Activated CD8-positive, alpha-beta T cell treated with anti-CD3 and anti-CD28 coated beads for 36 hours (primary cell): ENCODE results near the gene UNC45A. TPM values are rescaled to one million over a fixed set of nuclear protein-coding genes. Genes with fewer than 3 reads are reported as not detected.
A peak's percentile ranks its signal among the peaks of the same experiment; 100 is the strongest.

Experiments
- ATAC-seq: fragments of 200-7000 bp; cut with Tn5 transposase; one replicate; pipeline ENCODE4 v1.10.0; 2021; ENCODE audit warnings: mild to moderate bottlenecking, moderate library complexity
- CTCF ChIA-PET: fragments of 350-600 bp; sonication (Branson Sonifier 250); formaldehyde crosslinking; loops from one replicate; lab custom pipeline; 2021; ENCODE audit warnings: antibody characterized with exemption; lab: Charles Lee
- POLR2A ChIA-PET: fragments of 350-600 bp; sonication (Branson Sonifier 250); formaldehyde crosslinking; loops from one replicate; lab custom pipeline; 2021; ENCODE audit warnings: antibody characterized with exemption; lab: Charles Lee
- DNase-seq: peaks from one replicate; pipeline ENCODE4 v3.0.0-alpha.2; 2020
- H3K27ac Mint-ChIP-seq: one replicate; pipeline ENCODE4 v1.8.0; 2021; ENCODE audit warnings: mild to moderate bottlenecking, mixed read lengths
- H3K27me3 Mint-ChIP-seq: one replicate; pipeline ENCODE4 v1.8.0; 2021; ENCODE audit warnings: mixed read lengths
- H3K36me3 Mint-ChIP-seq: one replicate; pipeline ENCODE4 v1.8.0; 2021; ENCODE audit warnings: low read depth, mixed read lengths
- H3K4me1 Mint-ChIP-seq: one replicate; pipeline ENCODE4 v1.8.0; 2021; ENCODE audit warnings: low read depth, mixed read lengths
- H3K4me3 Mint-ChIP-seq: one replicate; pipeline ENCODE4 v1.8.0; 2021; ENCODE audit warnings: mild to moderate bottlenecking, moderate library complexity, mixed read lengths
- H3K9me3 Mint-ChIP-seq: one replicate; pipeline ENCODE4 v1.8.0; 2021; ENCODE audit warnings: mixed read lengths
- CTCF ChIP-seq: fragments of 200-600 bp; IDR thresholded peaks from one replicate; pipeline ENCODE4 v1.8.0; 2022; ENCODE audit warnings: antibody characterized with exemption, mild to moderate bottlenecking
- intact Hi-C: fragments of 100-400 bp; cut with micrococcal nuclease; formaldehyde crosslinking; loops from one replicate; pipeline ENCODE4 v1.10.0; 2022
- total RNA-seq, 2 experiments: library from RNA; stranded (reverse); gene quantifications; one replicate each; pipeline ENCODE4 v1.2.3, GENCODE V29; 2021

UNC45A gene
- total RNA-seq, 2 experiments from 2014 or later = 65.0 to 66.8 TPM

GRCh38 chr15:90931575-90931827 lies 3.6 kb upstream of the UNC45A start:
- intact Hi-C loops = no loop called here
- TF ChIP-seq CTCF = no peak
- H3K27me3 Mint-ChIP-seq = no peaks in the 10 kb centered on the region
- H3K4me3 Mint-ChIP-seq = peak overlapping the region; percentile 99
- H3K36me3 Mint-ChIP-seq = peaks cover 12% of the 10 kb centered on the region
- peaks cover 31% of the 10 kb centered on the region for H3K4me1 Mint-ChIP-seq
- ChIA-PET POLR2A (interaction anchor here (0.6 to 13.4 kb wide), 15 partner anchors 8 to 666 kb away, joined by 3 to 133 read pairs (median 3); partner anchors contain the start of genes BLM, FES, MAN2A2 and NGRN), CTCF (interaction anchor here (0.9 to 11.3 kb wide), 25 partner anchors 8 to 700 kb away, joined by 3 to 255 read pairs (median 7); partner anchors contain the start of genes BLM, MAN2A2, PRC1 and RCCD1)
- H3K27ac Mint-ChIP-seq = peak overlapping the region; percentile 99
- ATAC-seq = no peak
- DNase-seq = no peak
- H3K9me3 Mint-ChIP-seq = no peaks in the 10 kb centered on the region

- Mint-ChIP-seq H3K36me3 (peaks cover 13% of the 10 kb centered on the region), H3K4me3 (peak within 1 kb of the TSS; percentile 99), H3K27me3 (no peaks in the 10 kb centered on the region), H3K9me3 (no peaks in the 10 kb centered on the region), H3K27ac (peak within 1 kb of the TSS; percentile 99), H3K4me1 (peaks cover 36% of the 10 kb centered on the region)
- DNase-seq (peak; percentile 94), ATAC-seq (peak; percentile 60)
- peak; percentile 96 for TF ChIP-seq CTCF
- intact Hi-C loops = no loop called here
- POLR2A ChIA-PET = interaction anchor here (0.6 to 13.4 kb wide), 20 partner anchors 9 to 666 kb away, joined by 3 to 133 read pairs (median 4); partner anchors contain the start of genes BLM, FES, MAN2A2 and NGRN
- CTCF ChIA-PET = interaction anchor here (0.7 to 11.3 kb wide), 48 partner anchors 9 to 700 kb away, joined by 3 to 255 read pairs (median 5); partner anchors contain the start of genes BLM, MAN2A2, PRC1 and RCCD1
Measured at GRCh38 chr15:90931828-90932659, 3.0 kb upstream of the UNC45A start, which contains the start of gene HDDC3. Gene HDDC3, minus strand, starts transcription at chr15:90932549. Its CDS starts 9 bp downstream, at chr15:90932540.

- POLR2A ChIA-PET = interaction anchor here (0.6 to 13.4 kb wide), 12 partner anchors 10 to 667 kb away, joined by 3 to 133 read pairs (median 5); partner anchors contain the start of genes BLM, MAN2A2, NGRN and RCCD1
- CTCF ChIA-PET = interaction anchor here (0.7 to 11.3 kb wide), 42 partner anchors 10 to 640 kb away, joined by 3 to 255 read pairs (median 5); partner anchors contain the start of genes BLM, MAN2A2, PRC1 and RCCD1
- no peaks in the 10 kb centered on the region for H3K9me3 Mint-ChIP-seq
- peaks cover 36% of the 10 kb centered on the region for H3K4me1 Mint-ChIP-seq
- DNase-seq (no peak), ATAC-seq (no peak)
- peak overlapping the region; percentile 99 for H3K4me3 Mint-ChIP-seq
- peak; percentile 66 for TF ChIP-seq CTCF
- peak overlapping the region; percentile 99 for H3K27ac Mint-ChIP-seq
- no peaks in the 10 kb centered on the region for H3K27me3 Mint-ChIP-seq
- intact Hi-C loops = no loop called here
- H3K36me3 Mint-ChIP-seq = peaks cover 13% of the 10 kb centered on the region
Measured at GRCh38 chr15:90932660-90932991, 2.5 kb upstream of the UNC45A start.

GRCh38 chr15:90933301-90933700 lies 1.8 kb upstream of the UNC45A start:
- H3K27ac Mint-ChIP-seq = peak overlapping the region; percentile 99
- H3K9me3 Mint-ChIP-seq = no peaks in the 10 kb centered on the region
- CTCF ChIA-PET = interaction anchor here (0.8 to 11.3 kb wide), 31 partner anchors 9 to 614 kb away, joined by 3 to 255 read pairs (median 6); partner anchors contain the start of genes BLM, MAN2A2, RCCD1 and VPS33B
- DNase-seq (no peak), ATAC-seq (no peak)
- peaks cover 36% of the 10 kb centered on the region for H3K4me1 Mint-ChIP-seq
- H3K27me3 Mint-ChIP-seq = no peaks in the 10 kb centered on the region
- POLR2A ChIA-PET = interaction anchor here (0.7 to 13.4 kb wide), 8 partner anchors 10 to 286 kb away, joined by 3 to 133 read pairs (median 4); partner anchors contain the start of genes MAN2A2 and RCCD1
- intact Hi-C loops = no loop called here
- TF ChIP-seq CTCF = no peak
- peaks cover 13% of the 10 kb centered on the region for H3K36me3 Mint-ChIP-seq
- peak overlapping the region; percentile 99 for H3K4me3 Mint-ChIP-seq
